Subcutaneous adipose tissue (tissue), 4 donors: ENCODE measurements around the gene COX8A. TPM values are rescaled to one million over a fixed set of nuclear protein-coding genes. Genes with fewer than 3 reads are reported as not detected.

Experiments used
- CTCF ChIP-seq: fragments of 450-650 bp; IDR thresholded peaks from one replicate; pipeline ENCODE4 v1.5.1; 2016; ENCODE audit warnings: low read depth, mild to moderate bottlenecking, control low read depth, antibody characterized with exemption, moderate library complexity
- total RNA-seq, 4 donors: library from RNA; depleted of rRNA; stranded (reverse); fragments of >200 nt; gene quantifications; one replicate each; pipeline ENCODE4 v1.1.0, GENCODE V29; 2016

COX8A gene
- total RNA-seq, 4 donors from 2014 or later = 299 to 526 (median 371) TPM

DNA sequence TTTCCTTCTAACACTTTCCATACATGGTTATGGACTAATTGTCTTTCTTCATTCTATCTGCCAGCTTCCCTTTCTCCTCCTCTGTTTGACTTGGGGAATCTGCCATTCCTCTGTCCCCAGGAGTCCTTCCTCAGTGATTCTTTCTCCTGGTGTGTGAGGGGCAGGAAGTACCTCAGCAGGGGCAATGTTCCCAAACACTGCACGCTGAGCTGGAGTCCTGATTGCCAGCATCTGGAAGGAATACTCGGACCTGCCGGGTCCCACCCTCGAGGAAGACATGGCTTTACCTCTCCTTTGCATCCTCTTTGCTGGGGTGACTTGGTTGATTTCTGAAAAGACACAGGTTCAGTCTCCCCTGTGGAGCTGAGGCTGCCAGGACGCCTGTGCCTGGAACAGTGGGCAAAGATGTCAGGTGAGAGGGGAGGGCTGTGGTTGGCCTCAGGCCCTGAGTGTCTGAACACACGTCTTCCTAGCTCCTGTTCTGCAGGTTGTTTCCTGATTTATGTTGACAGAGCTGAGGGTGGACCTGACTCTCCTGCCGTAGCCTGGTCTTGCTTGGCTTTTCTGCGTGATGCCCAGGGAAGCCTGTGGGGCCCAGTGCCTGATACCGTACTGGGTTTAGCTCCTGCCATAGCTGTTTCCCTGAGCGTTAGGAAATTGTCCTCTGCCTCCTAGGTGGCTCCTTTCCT is 4.3 kb downstream of the COX8A start:
- TF ChIP-seq CTCF = no peak

DNA sequence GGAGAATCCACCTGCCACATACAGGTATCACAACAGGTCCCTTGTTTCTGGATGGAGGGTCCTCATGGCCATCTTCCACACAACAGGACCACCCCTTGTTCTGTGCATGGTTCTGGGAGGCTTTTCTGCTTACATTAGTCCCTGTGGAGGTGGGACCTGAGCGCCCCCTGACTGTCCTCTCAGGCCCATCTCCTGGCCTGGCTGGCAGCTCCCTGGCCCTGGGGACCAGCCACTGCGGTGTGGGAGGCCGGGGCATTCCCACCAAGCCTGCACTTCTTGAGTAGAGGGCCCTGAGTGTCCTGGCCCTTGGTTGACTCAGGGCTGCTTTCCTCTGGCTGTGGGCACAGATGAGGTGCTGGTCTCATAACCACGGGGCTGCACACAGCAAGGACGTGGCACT is 5.0 kb downstream of the COX8A start:
- no peak for TF ChIP-seq CTCF

DNA sequence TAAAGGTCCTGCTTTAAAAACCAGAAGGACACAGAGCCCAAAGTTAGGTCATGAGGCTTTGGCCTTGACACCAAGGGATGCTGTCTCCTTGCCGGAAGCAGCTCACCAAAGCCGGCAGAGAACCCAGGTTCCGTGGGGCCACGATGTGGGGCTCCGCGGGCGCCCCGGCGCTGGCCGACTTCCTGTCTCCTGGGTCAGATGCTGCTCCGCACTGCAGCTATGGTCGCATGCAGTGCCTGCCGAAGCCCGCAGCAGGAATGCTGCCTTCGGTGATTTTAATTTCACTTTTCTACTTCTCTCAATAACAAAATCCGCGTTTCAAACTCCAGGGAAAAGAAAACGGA is 11.4 kb downstream of the COX8A start:
- no peak for TF ChIP-seq CTCF

DNA sequence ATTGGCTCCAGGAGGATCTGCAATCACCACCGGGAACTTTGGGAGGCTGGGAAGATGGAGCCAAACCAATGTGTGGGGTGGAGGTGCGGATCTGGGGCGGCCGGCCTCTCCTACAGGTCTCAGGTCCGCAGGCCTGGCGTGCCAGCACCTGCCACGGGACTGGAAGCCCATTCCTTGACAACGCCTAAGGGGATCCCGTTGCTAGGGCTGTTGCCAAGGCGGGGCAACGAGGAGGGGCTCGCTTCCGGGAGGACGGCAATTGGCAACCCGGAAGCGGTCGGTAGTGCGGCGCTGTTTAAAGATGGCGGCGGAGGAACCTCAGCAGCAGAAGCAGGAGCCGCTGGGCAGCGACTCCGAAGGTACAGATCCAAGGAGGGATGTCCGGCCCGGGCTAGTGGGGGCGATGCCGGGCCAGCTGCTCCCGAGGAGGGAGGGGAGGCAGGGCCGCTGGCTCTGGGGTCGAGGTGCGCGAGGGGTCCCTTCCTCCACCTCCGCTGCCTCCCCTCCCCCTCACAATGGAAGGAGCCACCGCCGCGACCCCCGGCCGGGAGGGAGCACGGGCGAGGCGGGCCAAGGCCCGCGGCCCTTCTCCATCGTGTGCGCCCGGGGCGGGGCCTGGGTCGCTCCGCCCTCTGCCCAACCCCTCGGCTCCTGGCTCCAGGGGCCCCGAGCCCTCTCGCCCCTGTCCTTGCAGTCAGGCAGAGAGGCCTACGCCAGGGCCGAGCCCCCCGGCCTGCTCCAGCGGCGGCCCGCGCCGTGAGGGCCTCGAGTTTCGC is 11.9 kb downstream of the COX8A start, which contains the start of gene OTUB1:
OTUB1 (plus strand) TSS at position 283 of the 776 bp plus-strand sequence; CDS start at position 302, 19 bp downstream.
- no peak for TF ChIP-seq CTCF

GRCh38 chr11:63986932-63987513 is 12.6 kb downstream of the COX8A start:
- no peak for TF ChIP-seq CTCF

GRCh38 chr11:63991558-63991957 is 17.1 kb downstream of the COX8A start:
- TF ChIP-seq CTCF = no peak

GRCh38 chr11:63993100-63993499 is 18.7 kb downstream of the COX8A start:
- TF ChIP-seq CTCF = no peak
